Measurements from ENCODE around the gene PRKCE.
A peak's percentile ranks its signal among the peaks of the same experiment; 100 is the strongest.

Gene PRKCE

GRCh38 chr2:45769056-45769455 lies 117.6 kb downstream of the PRKCE start:
- H3K27me3 Mint-ChIP-seq (ENCODE audit: low read depth), result peaks cover 18% of the 10 kb centered on the region
- no peak overlapping the region for H3K4me3 Mint-ChIP-seq
- peak overlapping the region in 2 of 3 experiments; percentile 21 to 94 for H3K27ac Mint-ChIP-seq
- H3K36me3 Mint-ChIP-seq (ENCODE audit: low read depth), result no peaks in the 10 kb centered on the region
- peaks cover 60% of the 10 kb centered on the region for H3K4me1 Mint-ChIP-seq
- no peaks in the 10 kb centered on the region for H3K9me3 Mint-ChIP-seq
- TF ChIP-seq CTCF (IDR thresholded peaks at IDR 0.05; ENCODE audit: unreplicated experiment in 3 of 3), result no peak

GRCh38 chr2:45769854-45770576 lies 118.5 kb downstream of the PRKCE start:
- Mint-ChIP-seq H3K27ac (peak overlapping the region in 2 of 3 experiments; percentile 31 to 94), H3K36me3 (ENCODE audit: low read depth) (no peaks in the 10 kb centered on the region), H3K4me1 (peaks cover 55% of the 10 kb centered on the region), H3K9me3 (no peaks in the 10 kb centered on the region), H3K4me3 (no peak overlapping the region), H3K27me3 (ENCODE audit: low read depth) (peaks cover 18% of the 10 kb centered on the region)
- no peak for TF ChIP-seq CTCF (IDR thresholded peaks at IDR 0.05; ENCODE audit: unreplicated experiment in 3 of 3)

- no peak for TF ChIP-seq CTCF (IDR thresholded peaks at IDR 0.05; ENCODE audit: unreplicated experiment in 3 of 3)
- peaks cover 18% of the 10 kb centered on the region for H3K27me3 Mint-ChIP-seq (ENCODE audit: low read depth)
- peak overlapping the region; percentile 32 to 98 (median 94) for H3K27ac Mint-ChIP-seq
- no peaks in the 10 kb centered on the region for H3K9me3 Mint-ChIP-seq
- peaks cover 49% of the 10 kb centered on the region for H3K4me1 Mint-ChIP-seq
- H3K4me3 Mint-ChIP-seq, result peak overlapping the region in 2 of 3 experiments; percentile 66 to 74
- no peaks in the 10 kb centered on the region for H3K36me3 Mint-ChIP-seq (ENCODE audit: low read depth)
These were observed 119.3 kb downstream of the PRKCE start for GRCh38 chr2:45770811-45771210.

- H3K27me3 Mint-ChIP-seq (ENCODE audit: low read depth), result peaks cover 18% of the 10 kb centered on the region
- H3K36me3 Mint-ChIP-seq (ENCODE audit: low read depth), result no peaks in the 10 kb centered on the region
- no peaks in the 10 kb centered on the region for H3K9me3 Mint-ChIP-seq
- H3K27ac Mint-ChIP-seq, result peak overlapping the region; percentile 32 to 98 (median 94)
- peaks cover 47% of the 10 kb centered on the region for H3K4me1 Mint-ChIP-seq
- H3K4me3 Mint-ChIP-seq, result peak overlapping the region in 2 of 3 experiments; percentile 66 to 74
- TF ChIP-seq CTCF (IDR thresholded peaks at IDR 0.05; ENCODE audit: unreplicated experiment in 3 of 3), result no peak
These were observed 119.8 kb downstream of the PRKCE start for GRCh38 chr2:45771261-45771660.

- no peaks in the 10 kb centered on the region for H3K36me3 Mint-ChIP-seq (ENCODE audit: low read depth)
- peak overlapping the region in 2 of 3 experiments; percentile 66 to 94 for H3K27ac Mint-ChIP-seq
- no peak for TF ChIP-seq CTCF (IDR thresholded peaks at IDR 0.05; ENCODE audit: unreplicated experiment in 3 of 3)
- no peaks in the 10 kb centered on the region for H3K9me3 Mint-ChIP-seq
- H3K4me1 Mint-ChIP-seq, result peaks cover 50% of the 10 kb centered on the region
- H3K27me3 Mint-ChIP-seq (ENCODE audit: low read depth), result peaks cover 18% of the 10 kb centered on the region
- no peak overlapping the region for H3K4me3 Mint-ChIP-seq
These were observed 120.6 kb downstream of the PRKCE start for GRCh38 chr2:45772038-45772437.

- H3K36me3 Mint-ChIP-seq (ENCODE audit: low read depth), result no peaks in the 10 kb centered on the region
- H3K9me3 Mint-ChIP-seq, result no peaks in the 10 kb centered on the region
- no peak for TF ChIP-seq CTCF (IDR thresholded peaks at IDR 0.05; ENCODE audit: unreplicated experiment in 3 of 3)
- H3K27me3 Mint-ChIP-seq (ENCODE audit: low read depth), result peaks cover 18% of the 10 kb centered on the region
- H3K4me3 Mint-ChIP-seq, result no peak overlapping the region
- H3K4me1 Mint-ChIP-seq, result peaks cover 40% of the 10 kb centered on the region
- H3K27ac Mint-ChIP-seq, result no peak overlapping the region
These were observed 122.4 kb downstream of the PRKCE start for GRCh38 chr2:45773909-45774308.

Data from nephron (organoid).